ACHN (cell line): Measurements from ENCODE around the gene CXXC5.
"Not testable (repeated sequence)": the region's sequence is repeated elsewhere in the genome, so short reads cannot be mapped to it uniquely, and the experiment has no call there.

ENCODE experiments used
- DNase-seq: peaks from one replicate; pipeline ENCODE4 v3.0.0-alpha.2; 2015
- in situ Hi-C: cut with HindIII; loops from 2 replicates; pipeline ENCODE4 v1.10.0; 2017; ENCODE audit warnings: low sequenced_read_pairs, low pct_ligation_motif_present, low pct_unique_long_range_greater_than_20kb

Gene CXXC5

GRCh38 chr5:139648205-139649081 is at the start of gene CXXC5:
Gene CXXC5, plus strand, starts transcription at chr5:139648349. Its CDS starts 32,175 bp downstream, at chr5:139680524.
- in situ Hi-C loops: no loop called here
- DNase-seq: peak; percentile 78

- in situ Hi-C loops, DNase-seq: not testable (repeated sequence)
Observed at GRCh38 chr5:139598601-139598965, 49.6 kb upstream of the CXXC5 start.

- peak; percentile 40 for DNase-seq
- in situ Hi-C loops: no loop called here
Observed at GRCh38 chr5:139600336-139600949, 47.7 kb upstream of the CXXC5 start.

- in situ Hi-C loops: no loop called here
- no peak for DNase-seq
Observed at GRCh38 chr5:139601429-139601828, 46.7 kb upstream of the CXXC5 start.

GRCh38 chr5:139601948-139602347 is 46.2 kb upstream of the CXXC5 start:
- in situ Hi-C loops, DNase-seq: not testable (repeated sequence)

GRCh38 chr5:139605887-139606286 is 42.3 kb upstream of the CXXC5 start:
- DNase-seq: no peak
- in situ Hi-C loops: no loop called here

GRCh38 chr5:139611703-139612584 is 36.2 kb upstream of the CXXC5 start:
- DNase-seq: no peak

GRCh38 chr5:139619861-139620260 is 28.3 kb upstream of the CXXC5 start:
- DNase-seq: no peak
- in situ Hi-C loops: no loop called here

More at GRCh38 chr5:139611703-139612584, 36.2 kb upstream of the CXXC5 start:
- in situ Hi-C loops: no loop called here

GRCh38 chr5:139625398-139625797 is 22.8 kb upstream of the CXXC5 start:
- DNase-seq: peak; percentile 51
- in situ Hi-C loops: not testable (repeated sequence)

- in situ Hi-C loops: no loop called here
- no peak for DNase-seq
Observed at GRCh38 chr5:139630855-139631254, 17.3 kb upstream of the CXXC5 start.

GRCh38 chr5:139631520-139632165 is 16.5 kb upstream of the CXXC5 start:
- in situ Hi-C loops: no loop called here
- no peak for DNase-seq

- in situ Hi-C loops: no loop called here
- peak; percentile 67 for DNase-seq
Observed at GRCh38 chr5:139633295-139634027, 14.7 kb upstream of the CXXC5 start.

- in situ Hi-C loops: no loop called here
Observed at GRCh38 chr5:139634028-139634325, 14.2 kb upstream of the CXXC5 start.

GRCh38 chr5:139634541-139634940 is 13.6 kb upstream of the CXXC5 start:
- in situ Hi-C loops: no loop called here
- DNase-seq: no peak

More at GRCh38 chr5:139634028-139634325, 14.2 kb upstream of the CXXC5 start:
- no peak for DNase-seq

- no peak for DNase-seq
- in situ Hi-C loops: no loop called here
Observed at GRCh38 chr5:139635191-139635590, 13.0 kb upstream of the CXXC5 start.

GRCh38 chr5:139635606-139636206 is 12.4 kb upstream of the CXXC5 start:
- in situ Hi-C loops: no loop called here
- DNase-seq: peak; percentile 92

- in situ Hi-C loops: no loop called here
- DNase-seq: no peak
Observed at GRCh38 chr5:139636207-139636792, 11.8 kb upstream of the CXXC5 start.
